ENCODE measurements around the gene COMMD3. TPM values are rescaled to one million over a fixed set of nuclear protein-coding genes. Genes with fewer than 3 reads are reported as not detected.

COMMD3 gene
- total and polyA plus RNA-seq, 2 of the 4 experiments (the other 2 are of a cell fraction): 30.8 to 44.8 TPM

DNA sequence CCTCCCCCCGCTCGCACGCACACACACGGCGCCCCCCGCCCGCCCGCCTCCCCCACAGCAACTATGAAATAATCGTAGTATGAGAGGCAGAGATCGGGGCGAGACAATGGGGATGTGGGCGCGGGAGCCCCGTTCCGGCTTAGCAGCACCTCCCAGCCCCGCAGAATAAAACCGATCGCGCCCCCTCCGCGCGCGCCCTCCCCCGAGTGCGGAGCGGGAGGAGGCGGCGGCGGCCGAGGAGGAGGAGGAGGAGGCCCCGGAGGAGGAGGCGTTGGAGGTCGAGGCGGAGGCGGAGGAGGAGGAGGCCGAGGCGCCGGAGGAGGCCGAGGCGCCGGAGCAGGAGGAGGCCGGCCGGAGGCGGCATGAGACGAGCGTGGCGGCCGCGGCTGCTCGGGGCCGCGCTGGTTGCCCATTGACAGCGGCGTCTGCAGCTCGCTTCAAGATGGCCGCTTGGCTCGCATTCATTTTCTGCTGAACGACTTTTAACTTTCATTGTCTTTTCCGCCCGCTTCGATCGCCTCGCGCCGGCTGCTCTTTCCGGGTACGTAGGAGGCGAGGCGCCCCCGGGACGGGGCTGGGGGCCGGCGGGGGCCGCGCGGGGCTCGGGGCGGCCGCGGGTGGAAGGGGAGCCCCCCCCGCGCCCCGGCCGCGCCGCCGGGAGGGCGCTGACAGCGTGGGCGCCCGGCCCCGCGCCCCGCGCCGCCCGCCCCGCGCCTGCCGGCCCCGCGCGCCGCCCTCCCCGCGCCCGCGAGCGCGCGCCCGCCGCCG, 5.2 kb downstream of the COMMD3 start:
- H3K23ac ChIP-seq (ENCODE audit: low read depth, low read length): no peak overlapping the region
- peak overlapping the region; percentile 67 for H3K4ac ChIP-seq (ENCODE audit: low read depth, low read length)
- ATAC-seq (ENCODE audit: low read depth) (peak; percentile 25), DNase-seq (peak; percentile 71)
- H3K9ac ChIP-seq (ENCODE audit: low read depth, low read length): peak overlapping the region; percentile 72
- peak overlapping the region; percentile 63 to 83; a peak in 3 of 4 replicates for H4K8ac ChIP-seq (ENCODE audit: low read depth in 2 of 2, low read length in 2 of 2)
- 1% methylated on average over 28 of the region's 114 CpGs; no CpG with 5 or more reads in 1 of the 2 experiments for WGBS, 2 experiments (ENCODE audit: extremely low coverage in 2 of 2, insufficient read length in 1 of 2)
- in situ Hi-C loops (cut with MboI; ENCODE audit: low sequenced_read_pairs): loop anchor here (10.0 to 25.0 kb wide), 2 partner anchors 503 to 809 kb away; no protein-coding TSS in a partner anchor
- no peak overlapping the region for H2AK5ac ChIP-seq (ENCODE audit: low read depth, low read length)
- peak overlapping the region; percentile 64; the same call in 1 of the 2 replicates for H3K18ac ChIP-seq (ENCODE audit: low read depth, low read length)
- peaks cover 21% of the 10 kb centered on the region for H3K27me3 ChIP-seq (ENCODE audit: control insufficient read depth, insufficient read depth, low read length)
- peak overlapping the region; percentile 77 for H3K4me2 ChIP-seq (ENCODE audit: low read depth, low read length)
- no peaks in the 10 kb centered on the region; the same call in 1 of the 2 replicates for H3K9me1 ChIP-seq (ENCODE audit: insufficient read depth, low read length)
- H3K36me3 ChIP-seq (ENCODE audit: control insufficient read depth, insufficient read depth, low read length): no peaks in the 10 kb centered on the region
- H3K27ac ChIP-seq (ENCODE audit: insufficient read depth, low read length): peak overlapping the region; percentile 85
- H2BK120ac ChIP-seq (ENCODE audit: low read depth, low read length): peak overlapping the region; percentile 71
- no peak overlapping the region for H2BK20ac ChIP-seq (ENCODE audit: low read depth, low read length)
- peaks cover 25 to 31% of the 10 kb centered on the region in 2 experiments for H3K79me1 ChIP-seq (ENCODE audit: low read depth in 1 of 2, low read length in 2 of 2)
- ChIA-PET POLR2A (ENCODE audit: unreplicated experiment) (no interaction called here), CTCF (no interaction called here)
- H4K91ac ChIP-seq (ENCODE audit: insufficient read depth, low read depth, low read length): peak overlapping the region; percentile 39; the same call in 1 of the 2 replicates
- H3K56ac ChIP-seq (ENCODE audit: extremely low read depth, insufficient read depth, low read length): no peak overlapping the region; the same call in 1 of the 2 replicates
- peak overlapping the region; percentile 100 for H3K4me3 ChIP-seq (ENCODE audit: insufficient read depth, low read depth, low read length)
- peak overlapping the region; percentile 82 for H4K5ac ChIP-seq (ENCODE audit: low read depth, low read length)
- H3K9me3 ChIP-seq (ENCODE audit: control insufficient read depth, insufficient read depth, low read length): 0 out of 2 replicates have a peak, but pooled peaks cover 3% of the 10 kb centered on the region
- peaks cover 13% of the 10 kb centered on the region; the same call in 1 of the 2 replicates for H4K20me1 ChIP-seq (ENCODE audit: insufficient read depth, low read length)
- H2AK9ac ChIP-seq (replicated peaks; ENCODE audit: low read depth, low read length, poor library complexity): peak overlapping the region; percentile 76
- BruUV-seq (replicated peaks): no TSS peak
- no peak overlapping the region for H2BK15ac ChIP-seq (ENCODE audit: low read depth, low read length)
- TF ChIP-seq, protein P1, sequence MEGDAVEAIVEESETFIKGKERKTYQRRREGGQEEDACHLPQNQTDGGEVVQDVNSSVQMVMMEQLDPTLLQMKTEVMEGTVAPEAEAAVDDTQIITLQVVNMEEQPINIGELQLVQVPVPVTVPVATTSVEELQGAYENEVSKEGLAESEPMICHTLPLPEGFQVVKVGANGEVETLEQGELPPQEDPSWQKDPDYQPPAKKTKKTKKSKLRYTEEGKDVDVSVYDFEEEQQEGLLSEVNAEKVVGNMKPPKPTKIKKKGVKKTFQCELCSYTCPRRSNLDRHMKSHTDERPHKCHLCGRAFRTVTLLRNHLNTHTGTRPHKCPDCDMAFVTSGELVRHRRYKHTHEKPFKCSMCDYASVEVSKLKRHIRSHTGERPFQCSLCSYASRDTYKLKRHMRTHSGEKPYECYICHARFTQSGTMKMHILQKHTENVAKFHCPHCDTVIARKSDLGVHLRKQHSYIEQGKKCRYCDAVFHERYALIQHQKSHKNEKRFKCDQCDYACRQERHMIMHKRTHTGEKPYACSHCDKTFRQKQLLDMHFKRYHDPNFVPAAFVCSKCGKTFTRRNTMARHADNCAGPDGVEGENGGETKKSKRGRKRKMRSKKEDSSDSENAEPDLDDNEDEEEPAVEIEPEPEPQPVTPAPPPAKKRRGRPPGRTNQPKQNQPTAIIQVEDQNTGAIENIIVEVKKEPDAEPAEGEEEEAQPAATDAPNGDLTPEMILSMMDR (conservative IDR thresholded peaks at IDR 0.05; ENCODE audit: low read depth, low read length): no peak
- TF ChIP-seq RCOR1 (IDR thresholded peaks at IDR 0.05; ENCODE audit: insufficient replicate concordance, low read length) (no peak), MXI1 (IDR thresholded peaks at IDR 0.05; ENCODE audit: borderline replicate concordance, low read depth, low read length) (peak; percentile 94)
- H3K4me1 ChIP-seq (ENCODE audit: control insufficient read depth, insufficient read depth, low read length): no peaks in the 10 kb centered on the region; the same call in 1 of the 2 replicates
- peak overlapping the region; percentile 93 for H2AFZ ChIP-seq (replicated peaks; ENCODE audit: low read length, poor library complexity)
- H2BK5ac ChIP-seq (ENCODE audit: low read depth, low read length, poor library complexity, severe bottlenecking): peak overlapping the region; percentile 75
- dilution Hi-C loops (cut with HindIII; ENCODE audit: low sequenced_read_pairs, unreplicated experiment): no loop called here
- peak overlapping the region; percentile 29; the same call in 1 of the 2 replicates for H3K14ac ChIP-seq (replicated peaks; ENCODE audit: low read depth, low read length)
- intact Hi-C loops (cut with micrococcal nuclease): loop anchor here (10.0 kb wide), 1 partner anchor 233 kb away; no protein-coding TSS in a partner anchor
